ENCODE data around the gene CTAG1A.
"Not testable (repeated sequence)": the region's sequence is repeated elsewhere in the genome, so short reads cannot be mapped to it uniquely, and the experiment has no call there.

GRCh38 chrX:154582994-154583393 lies 1.9 kb upstream of the CTAG1A start:
- not testable (repeated sequence) for TF ChIP-seq REST (IDR thresholded peaks at IDR 0.05; ENCODE audit: insufficient replicate concordance, low read depth); CTCF (IDR thresholded peaks at IDR 0.05; ENCODE audit: insufficient read depth, low read length)

Measured in HL-60 (cell line).